B cell (primary cell): ENCODE results near the gene ARHGAP28. TPM values are rescaled to one million over a fixed set of nuclear protein-coding genes. Genes with fewer than 3 reads are reported as not detected.
"Not testable (repeated sequence)": the region's sequence is repeated elsewhere in the genome, so short reads cannot be mapped to it uniquely, and the experiment has no call there.

Source experiments
- ATAC-seq: fragments of 200-7000 bp; cut with Tn5 transposase; one replicate; pipeline ENCODE4 v1.10.0; 2021; ENCODE audit warnings: low read depth, mild to moderate bottlenecking, moderate number of reproducible peaks, moderate library complexity
- CTCF ChIA-PET: fragments of 350-600 bp; sonication (Branson Sonifier 250); formaldehyde crosslinking; loops from one replicate; lab custom pipeline; 2021; ENCODE audit warnings: antibody characterized with exemption, inconsistent platforms; lab: Charles Lee
- POLR2A ChIA-PET: fragments of 350-600 bp; sonication (Branson Sonifier 250); formaldehyde crosslinking; loops from one replicate; lab custom pipeline; 2021; ENCODE audit warnings: antibody characterized with exemption; lab: Charles Lee
- DNase-seq: peaks from one replicate; pipeline ENCODE4 v3.0.0; 2013
- H2AFZ ChIP-seq: 2 replicates; pipeline ENCODE4 v1.6.1; 2012; ENCODE audit warnings: mild to moderate bottlenecking, low read depth, low read length; ENCODE audit not compliant: insufficient read depth, poor library complexity, severe bottlenecking
- H3K27ac ChIP-seq, 2 donors: 1 replicate in 1 of 2; 2 replicates in 1 of 2; pipeline ENCODE4 v1.5.1; 2012 to 2013; ENCODE audit warnings: low read length in 2 of 2, mild to moderate bottlenecking in 2 of 2, moderate library complexity in 1 of 2
- H3K27me3 ChIP-seq, 4 experiments: fragments of 200-600 bp in 1 of 4; sonication (generic) in 1 of 4; replicated peaks in 1 of 4; 1 replicate in 2 of 4; 2 replicates in 2 of 4; pipeline versions ENCODE4 v1.6.1 to v1.7.0; 2013 to 2016; ENCODE audit warnings: low read length in 3 of 4, mild to moderate bottlenecking in 2 of 4, mixed read lengths in 1 of 4, moderate library complexity in 1 of 4; ENCODE audit not compliant: insufficient read depth in 4 of 4, control insufficient read depth in 3 of 4; ENCODE audit errors: control extremely low read depth in 1 of 4
- H3K36me3 ChIP-seq, 2 experiments: replicated peaks in 1 of 2; 1 replicate in 1 of 2; 2 replicates in 1 of 2; pipeline versions ENCODE4 v1.6.1 to v1.7.1; 2013; ENCODE audit warnings: low read length in 1 of 2; ENCODE audit not compliant: insufficient read depth in 2 of 2, control insufficient read depth in 1 of 2; ENCODE audit errors: control extremely low read depth in 1 of 2, extremely low read depth in 1 of 2
- H3K4me1 ChIP-seq, 2 donors: fragments of 200-600 bp in 1 of 2; sonication (generic) in 1 of 2; 1 replicate in 1 of 2; 2 replicates in 1 of 2; pipeline versions ENCODE4 v1.5.1 to v1.6.1; 2013 to 2017; ENCODE audit warnings: low read length in 2 of 2; ENCODE audit not compliant: control insufficient read depth in 2 of 2, insufficient read depth in 2 of 2
- H3K4me2 ChIP-seq: replicated peaks from 2 replicates; pipeline ENCODE3; 2012; ENCODE audit warnings: mild to moderate bottlenecking, low read depth, low read length; ENCODE audit not compliant: poor library complexity, severe bottlenecking
- H3K4me3 ChIP-seq, 5 experiments: fragments of 200-600 bp in 1 of 5; sonication (generic) in 1 of 5; 1 replicate in 3 of 5; 2 replicates in 2 of 5; pipeline versions ENCODE4 v1.5.1 to v1.7.0; 2011 to 2016; ENCODE audit warnings: low read length in 4 of 5, mild to moderate bottlenecking in 4 of 5, low read depth in 2 of 5, control low read depth in 1 of 5, moderate library complexity in 1 of 5; ENCODE audit not compliant: insufficient read depth in 1 of 5; ENCODE audit errors: control extremely low read depth in 1 of 5, extremely low read depth in 1 of 5
- H3K79me2 ChIP-seq: fragments of 200-600 bp; sonication (generic); one replicate; pipeline ENCODE4 v1.6.0; 2016; ENCODE audit warnings: low read length; ENCODE audit not compliant: control insufficient read depth, insufficient read depth
- H3K9ac ChIP-seq: fragments of 200-600 bp; sonication (generic); 2 replicates; pipeline ENCODE4 v1.6.1; 2017; ENCODE audit warnings: mild to moderate bottlenecking, low read length, moderate library complexity
- H3K9me3 ChIP-seq, 3 donors: one replicate each; pipeline versions ENCODE4 v1.6.1 to v1.7.1; 2013; ENCODE audit warnings: low read length in 2 of 3; ENCODE audit not compliant: control insufficient read depth in 2 of 3, insufficient read depth in 1 of 3; ENCODE audit errors: control extremely low read depth in 1 of 3
- H4K20me1 ChIP-seq: 2 replicates; pipeline ENCODE4 v1.6.0; 2012; ENCODE audit warnings: mild to moderate bottlenecking, low read length; ENCODE audit not compliant: insufficient read depth, control insufficient read depth, poor library complexity, severe bottlenecking
- H3K27ac Mint-ChIP-seq: one replicate; pipeline ENCODE4 v1.8.0; 2021; ENCODE audit warnings: mixed read lengths
- H3K27me3 Mint-ChIP-seq: one replicate; pipeline ENCODE4 v1.8.0; 2021; ENCODE audit warnings: mixed read lengths
- H3K4me1 Mint-ChIP-seq: one replicate; pipeline ENCODE4 v1.8.0; 2021; ENCODE audit warnings: mixed read lengths
- H3K4me3 Mint-ChIP-seq: one replicate; pipeline ENCODE4 v1.8.0; 2021; ENCODE audit warnings: mixed read lengths
- H3K9me3 Mint-ChIP-seq: one replicate; pipeline ENCODE4 v1.8.0; 2022; ENCODE audit warnings: mixed read lengths; ENCODE audit not compliant: insufficient read depth
- CTCF ChIP-seq: fragments of 200-600 bp; IDR thresholded peaks from one replicate; pipeline ENCODE4 v1.8.0; 2022; ENCODE audit warnings: antibody characterized with exemption, mild to moderate bottlenecking
- EZH2 ChIP-seq: IDR thresholded peaks from 2 replicates; pipeline ENCODE4 v1.6.1; 2012; ENCODE audit warnings: borderline replicate concordance, low read depth, mild to moderate bottlenecking, moderate library complexity, low read length; ENCODE audit not compliant: insufficient read depth, poor library complexity, severe bottlenecking
- WGBS: methylation state at CpG from one replicate; pipeline ENCODE4 v1.1.5; 2013; ENCODE audit warnings: missing lambda C conversion rate; ENCODE audit not compliant: insufficient coverage; 5-methylcytosine and 5-hydroxymethylcytosine counted together
- intact Hi-C: fragments of 100-400 bp; cut with micrococcal nuclease; formaldehyde crosslinking; loops from one replicate; pipeline ENCODE4 v1.10.0; 2022
- polyA plus RNA-seq: library from polyadenylated mRNA; depleted of rRNA; stranded (reverse); fragments of >200 nt; gene quantifications from 2 replicates; pipeline ENCODE4 v1.2.3, GENCODE V29; 2012
- total RNA-seq, 2 donors: library from RNA; stranded (reverse); fragments of 120-200 nt in 1 of 2; gene quantifications; 1 replicate in 1 of 2; 2 replicates in 1 of 2; pipeline versions ENCODE4 v1.2.3 to v1.2.4, GENCODE V29; 2013 to 2022

Gene ARHGAP28
- total and polyA plus RNA-seq, 2 donors (not counting 1 experiment from before 2014, with no cell fraction given): not detected

GRCh38 chr18:6843308-6843707 lies 113.8 kb downstream of the ARHGAP28 start:
- Histone ChIP-seq H3K4me1 (no peaks in the 10 kb centered on the region), H3K4me3 (no peak overlapping the region), H3K9ac (no peak overlapping the region), H3K36me3 (no peaks in the 10 kb centered on the region), H4K20me1 (no peaks in the 10 kb centered on the region), H3K9me3 (peaks cover 0 to 3% (median 0%) of the 10 kb centered on the region in 3 donors), H3K79me2 (no peaks in the 10 kb centered on the region), H2AFZ (no peak overlapping the region), H3K27me3 (no peaks in the 10 kb centered on the region), H3K27ac (no peak overlapping the region), H3K4me2 (no peak overlapping the region)
- Mint-ChIP-seq H3K4me1 (no peaks in the 10 kb centered on the region), H3K27ac (no peak overlapping the region), H3K4me3 (no peak overlapping the region), H3K9me3 (peaks cover 7% of the 10 kb centered on the region), H3K27me3 (no peaks in the 10 kb centered on the region)
- 100% methylated on average over 1 of the region's 2 CpGs for WGBS
- ChIA-PET CTCF (no interaction called here), POLR2A (no interaction called here)
- intact Hi-C loops: no loop called here
- DNase-seq (no peak), ATAC-seq (no peak)
- TF ChIP-seq CTCF (no peak), EZH2 (no peak)

GRCh38 chr18:6845521-6845920 lies 116.0 kb downstream of the ARHGAP28 start:
- H3K27me3 Mint-ChIP-seq, H3K4me1 ChIP-seq, H3K9me3 ChIP-seq, H3K9me3 Mint-ChIP-seq, H3K27ac ChIP-seq, H3K4me2 ChIP-seq, H3K9ac ChIP-seq, H3K4me3 Mint-ChIP-seq, H3K4me3 ChIP-seq, intact Hi-C loops, H3K4me1 Mint-ChIP-seq, H3K36me3 ChIP-seq, ATAC-seq, DNase-seq, H2AFZ ChIP-seq, H3K79me2 ChIP-seq, POLR2A ChIA-PET, H3K27me3 ChIP-seq, CTCF ChIA-PET, H4K20me1 ChIP-seq, H3K27ac Mint-ChIP-seq: not testable (repeated sequence)
- no CpG with 5 or more reads among the region's 1 CpG for WGBS
